K562 (cell line): Measurements from ENCODE around the gene COL4A6. TPM values are rescaled to one million over a fixed set of nuclear protein-coding genes. Genes with fewer than 3 reads are reported as not detected.

Experiments used
- ATAC-seq: fragments of 200-7000 bp; cut with Tn5 transposase; 3 replicates; pipeline ENCODE4 v1.9.1; 2020; ENCODE audit warnings: moderate library complexity
- BruUV-seq: library from RNA; stranded (reverse); fragments of 400-500 nt; replicated peaks from 2 replicates; lab custom pipeline; 2021; lab: Mats Ljungman, UMichigan
- CTCF ChIA-PET: fragments of 300-600 bp; formaldehyde crosslinking; extraction: SDS; loops from one replicate; lab custom pipeline; 2021; ENCODE audit warnings: low intra/inter-chr PET ratio; lab: Yijun Ruan, JAX
- POLR2A ChIA-PET: fragments of 300-600, 350-650 bp; sonication (Branson Sonifier 250); formaldehyde crosslinking; extraction: SDS; loops from one replicate; lab custom pipeline; 2021; ENCODE audit warnings: antibody characterized with exemption, inconsistent platforms; lab: Yijun Ruan, JAX
- DNase-seq, 4 experiments: peaks; one replicate each; pipeline versions ENCODE4 v3.0.0 to v3.0.0-alpha.2; 2011 to 2018; ENCODE audit warnings: low spot score in 3 of 4, mixed read lengths in 3 of 4; ENCODE audit errors: extremely low read depth in 1 of 4
- FAIRE-seq: peaks from 2 replicates; lab custom pipeline; 2011; peaks lifted over from hg19 to GRCh38; lab: Jason Lieb, UNC
- H2AFZ ChIP-seq: 2 replicates; pipeline ENCODE4 v1.6.0; 2011; ENCODE audit warnings: low read depth, low read length, control low read depth, inconsistent platforms
- H3K27ac ChIP-seq: fragments of 200-600 bp; 3 replicates; pipeline ENCODE4 v1.8.0; 2011; ENCODE audit warnings: low read depth, mild to moderate bottlenecking, control low read depth, inconsistent platforms, low read length, moderate library complexity, mixed read lengths; ENCODE audit errors: extremely low read depth
- H3K27me3 ChIP-seq, 2 experiments: fragments of 300-600 bp in 1 of 2; 2 replicates in 1 of 2; 3 replicates in 1 of 2; pipeline versions ENCODE4 v1.6.0 to v1.8.0; 2011; ENCODE audit warnings: inconsistent platforms in 2 of 2, low read length in 2 of 2, mild to moderate bottlenecking in 1 of 2, mixed read lengths in 1 of 2, moderate library complexity in 1 of 2; ENCODE audit not compliant: control insufficient read depth in 2 of 2, insufficient read depth in 2 of 2
- H3K36me3 ChIP-seq: fragments of 300-600 bp; 3 replicates; pipeline ENCODE4 v1.8.0; 2011; ENCODE audit warnings: mild to moderate bottlenecking, low read length, inconsistent platforms; ENCODE audit not compliant: control insufficient read depth, insufficient read depth
- H3K4me1 ChIP-seq, 2 experiments: fragments of 200-600 bp in 1 of 2; replicated peaks in 1 of 2; 2 replicates in 1 of 2; 3 replicates in 1 of 2; pipeline versions ENCODE4 v1.5.1 to v1.8.0; 2011; ENCODE audit warnings: inconsistent platforms in 2 of 2, low read length in 2 of 2, mild to moderate bottlenecking in 1 of 2, mixed read lengths in 1 of 2, moderate library complexity in 1 of 2; ENCODE audit not compliant: control insufficient read depth in 2 of 2, insufficient read depth in 2 of 2
- H3K4me2 ChIP-seq: 2 replicates; pipeline ENCODE4 v1.6.1; 2011; ENCODE audit warnings: low read length, control low read depth, inconsistent platforms, mixed read lengths; ENCODE audit not compliant: insufficient read depth
- H3K4me3 ChIP-seq: fragments of 200-600 bp; sonication (generic), shearing (Covaris generic); 2 replicates; pipeline ENCODE4 v1.5.1; 2016; ENCODE audit warnings: control low read depth, inconsistent platforms
- H3K79me2 ChIP-seq: fragments of 200-600 bp; 3 replicates; pipeline ENCODE4 v1.8.0; 2011; ENCODE audit warnings: low read length, inconsistent platforms; ENCODE audit not compliant: control insufficient read depth, insufficient read depth
- H3K9ac ChIP-seq, 2 experiments: 2 replicates each; pipeline versions ENCODE4 v1.6.0 to v1.6.1; 2011; ENCODE audit warnings: low read depth in 2 of 2, low read length in 2 of 2, control low read depth in 1 of 2, inconsistent platforms in 1 of 2, mild to moderate bottlenecking in 1 of 2, mixed read lengths in 1 of 2; ENCODE audit not compliant: insufficient read depth in 1 of 2
- H3K9me1 ChIP-seq: one replicate; pipeline ENCODE4 v1.6.0; 2011; ENCODE audit warnings: inconsistent platforms, mild to moderate bottlenecking, low read length, moderate library complexity; ENCODE audit not compliant: control insufficient read depth, insufficient read depth
- H3K9me3 ChIP-seq: replicated peaks from 2 replicates; pipeline ENCODE4 v1.5.1; 2011; ENCODE audit warnings: low read depth, low read length, inconsistent platforms; ENCODE audit not compliant: control insufficient read depth, insufficient read depth
- H4K20me1 ChIP-seq: replicated peaks from 2 replicates; pipeline ENCODE4 v1.6.1; 2011; ENCODE audit warnings: low read length, inconsistent platforms, mixed read lengths; ENCODE audit not compliant: control insufficient read depth, insufficient read depth
- BRD9 ChIP-seq: fragments of 450-650 bp; IDR thresholded peaks from 2 replicates; pipeline ENCODE4 v1.6.1; 2018; ENCODE audit warnings: low read depth; ENCODE audit not compliant: partially characterized antibody
- GMEB1 ChIP-seq: fragments of 250-450 bp; sonication (Bioruptor Pico); IDR thresholded peaks from 2 replicates; pipeline ENCODE4 v1.4.0; 2020; ENCODE audit warnings: mild to moderate bottlenecking
- LEF1 ChIP-seq: fragments of 450-650 bp; IDR thresholded peaks from 2 replicates; pipeline ENCODE4 v1.6.1; 2016; ENCODE audit warnings: mild to moderate bottlenecking
- MYC ChIP-seq, 2 experiments: fragments of 250-450 bp in 1 of 2; sonication (Bioruptor Pico) in 1 of 2; IDR thresholded peaks; 2 replicates each; pipeline versions ENCODE4 v1.5.1 to v1.6.1; 2012 to 2021; ENCODE audit warnings: low read depth in 2 of 2, borderline replicate concordance in 1 of 2, improper control_type of control experiment in 1 of 2, low read length in 1 of 2, mild to moderate bottlenecking in 1 of 2, moderate library complexity in 1 of 2
- TAF15 ChIP-seq: fragments of 200-400 bp; formaldehyde crosslinking; IDR thresholded peaks from 2 replicates; pipeline ENCODE4 v1.6.1; 2017; ENCODE audit warnings: mild to moderate bottlenecking, low read depth, low read length, moderate library complexity
- TFAM ChIP-seq: fragments of 250-450 bp; sonication (Bioruptor Pico); conservative IDR thresholded peaks from 2 replicates; pipeline ENCODE4 v1.5.0; 2021; ENCODE audit warnings: mild to moderate bottlenecking, moderate library complexity
- WGBS: fragments of 100-300 bp; shearing (Covaris generic); methylation state at CpG from one replicate; pipeline ENCODE4 v1.1.6; 2016; ENCODE audit warnings: low coverage, mixed read lengths; ENCODE audit not compliant: insufficient coverage; ENCODE audit errors: missing lambda C conversion rate; 5-methylcytosine and 5-hydroxymethylcytosine counted together
- in situ Hi-C: fragments of 300-500 bp; cut with MboI; formaldehyde crosslinking; loops from 4 replicates; pipeline ENCODE4 v1.15.0; 2018; ENCODE audit warnings: inconsistent platforms, mixed read lengths
- intact Hi-C: fragments of 100-400 bp; cut with micrococcal nuclease; formaldehyde crosslinking; loops from 2 replicates; pipeline ENCODE4 v1.14.2; 2022
- polyA plus RNA-seq, 8 experiments: library from polyadenylated mRNA; depleted of rRNA in 4 of 8; stranded (reverse) in 5 of 8; unstranded in 3 of 8; fragments of >200 nt; fragmentation: Nextera tagmentation in 2 of 8; fragmentation: Illumina TruSeq in 1 of 8; extraction: Ambion mirVana in 2 of 8; extraction: Trizol in 1 of 8; gene quantifications; 2 replicates each; pipeline versions ENCODE4 v1.2.1 to v1.2.3, GENCODE V29; 2011 to 2014; ENCODE audit warnings: inconsistent platforms in 1 of 8, missing spikeins in 1 of 8
- total RNA-seq, 7 experiments: library from RNA; depleted of rRNA in 6 of 7; stranded (reverse); fragments of >200 nt in 6 of 7; fragmentation: Illumina TruSeq in 2 of 7; extraction: Trizol in 2 of 7; gene quantifications; 2 replicates each; pipeline versions ENCODE4 v1.2.1 to v1.2.3, GENCODE V29; 2011 to 2021; ENCODE audit warnings: low replicate concordance in 1 of 7

Gene COL4A6
- total and polyA plus RNA-seq, 9 of the 15 experiments (the other 6 are each of a cell fraction or from before 2014, with no cell fraction given): 0.02 to 0.05 TPM; not detected in 7

GRCh38 chrX:108442901-108443464 lies 4.8 kb upstream of the COL4A6 start:
- POLR2A ChIA-PET: no interaction called here
- BruUV-seq: no TSS peak
- DNase-seq (no peak), FAIRE-seq (no peak), ATAC-seq (no peak)
- intact Hi-C loops (no loop called here), in situ Hi-C loops (no loop called here)
- H3K4me2 ChIP-seq: no peak overlapping the region
- no peaks in the 10 kb centered on the region for H4K20me1 ChIP-seq
- H3K27me3 ChIP-seq: peaks cover 0 to 5% of the 10 kb centered on the region in 2 experiments; a peak in 1 of 5 replicates
- 13% methylated on average over 2 of the region's 2 CpGs for WGBS
- H3K9ac ChIP-seq: no peak overlapping the region
- no peak overlapping the region for H3K27ac ChIP-seq
- H3K79me2 ChIP-seq: no peaks in the 10 kb centered on the region
- H3K36me3 ChIP-seq: no peaks in the 10 kb centered on the region
- H3K4me1 ChIP-seq: peaks cover 0 to 2% of the 10 kb centered on the region in 2 experiments; a peak in 3 of 5 replicates
- H3K9me3 ChIP-seq: no peaks in the 10 kb centered on the region
- TF ChIP-seq GMEB1 (CRISPR knock-in tag) (no peak), TFAM (no peak), MYC (IDR thresholded peaks at IDR 0.05; ENCODE audit: low read depth, low read length) (no peak), MYC (CRISPR knock-in tag; IDR thresholded peaks at IDR 0.05; ENCODE audit: borderline replicate concordance, low read depth) (no peak), TAF15 (no peak), LEF1 (no peak), BRD9 (no peak)
- TF ChIP-seq, all 486 proteins: peak for 0
- Histone ChIP-seq H3K4me3 (no peak overlapping the region), H2AFZ (no peak overlapping the region), H3K9me1 (no peaks in the 10 kb centered on the region)
- CTCF ChIA-PET: no interaction called here
